Astrocyte (in vitro differentiated cells and primary cell): Measurements from ENCODE around the gene BICRA.
"Not testable (repeated sequence)": the region's sequence is repeated elsewhere in the genome, so short reads cannot be mapped to it uniquely, and the experiment has no call there.

Experiments used
- EZH2 ChIP-seq: IDR thresholded peaks from 2 replicates; pipeline ENCODE4 v1.6.1; 2012; ENCODE audit warnings: mild to moderate bottlenecking, low read length, inconsistent platforms; ENCODE audit not compliant: insufficient read depth
- TF ChIP-seq, protein P1 (sequence below): IDR thresholded peaks from 2 replicates; pipeline ENCODE4 v1.5.1; 2011; ENCODE audit warnings: low read depth, mild to moderate bottlenecking, inconsistent platforms, low read length, moderate library complexity; ENCODE audit not compliant: insufficient read depth

- TF ChIP-seq, protein P1, sequence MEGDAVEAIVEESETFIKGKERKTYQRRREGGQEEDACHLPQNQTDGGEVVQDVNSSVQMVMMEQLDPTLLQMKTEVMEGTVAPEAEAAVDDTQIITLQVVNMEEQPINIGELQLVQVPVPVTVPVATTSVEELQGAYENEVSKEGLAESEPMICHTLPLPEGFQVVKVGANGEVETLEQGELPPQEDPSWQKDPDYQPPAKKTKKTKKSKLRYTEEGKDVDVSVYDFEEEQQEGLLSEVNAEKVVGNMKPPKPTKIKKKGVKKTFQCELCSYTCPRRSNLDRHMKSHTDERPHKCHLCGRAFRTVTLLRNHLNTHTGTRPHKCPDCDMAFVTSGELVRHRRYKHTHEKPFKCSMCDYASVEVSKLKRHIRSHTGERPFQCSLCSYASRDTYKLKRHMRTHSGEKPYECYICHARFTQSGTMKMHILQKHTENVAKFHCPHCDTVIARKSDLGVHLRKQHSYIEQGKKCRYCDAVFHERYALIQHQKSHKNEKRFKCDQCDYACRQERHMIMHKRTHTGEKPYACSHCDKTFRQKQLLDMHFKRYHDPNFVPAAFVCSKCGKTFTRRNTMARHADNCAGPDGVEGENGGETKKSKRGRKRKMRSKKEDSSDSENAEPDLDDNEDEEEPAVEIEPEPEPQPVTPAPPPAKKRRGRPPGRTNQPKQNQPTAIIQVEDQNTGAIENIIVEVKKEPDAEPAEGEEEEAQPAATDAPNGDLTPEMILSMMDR: not testable (repeated sequence)
- TF ChIP-seq EZH2: not testable (repeated sequence)
Measured at GRCh38 chr19:47668556-47668955, 59.6 kb downstream of the BICRA start.
